ENCODE data around the gene SIGLECL1. TPM values are rescaled to one million over a fixed set of nuclear protein-coding genes. Genes with fewer than 3 reads are reported as not detected.

SIGLECL1 gene
- total RNA-seq, 1 experiment from 2014 or later, result not detected

DNA sequence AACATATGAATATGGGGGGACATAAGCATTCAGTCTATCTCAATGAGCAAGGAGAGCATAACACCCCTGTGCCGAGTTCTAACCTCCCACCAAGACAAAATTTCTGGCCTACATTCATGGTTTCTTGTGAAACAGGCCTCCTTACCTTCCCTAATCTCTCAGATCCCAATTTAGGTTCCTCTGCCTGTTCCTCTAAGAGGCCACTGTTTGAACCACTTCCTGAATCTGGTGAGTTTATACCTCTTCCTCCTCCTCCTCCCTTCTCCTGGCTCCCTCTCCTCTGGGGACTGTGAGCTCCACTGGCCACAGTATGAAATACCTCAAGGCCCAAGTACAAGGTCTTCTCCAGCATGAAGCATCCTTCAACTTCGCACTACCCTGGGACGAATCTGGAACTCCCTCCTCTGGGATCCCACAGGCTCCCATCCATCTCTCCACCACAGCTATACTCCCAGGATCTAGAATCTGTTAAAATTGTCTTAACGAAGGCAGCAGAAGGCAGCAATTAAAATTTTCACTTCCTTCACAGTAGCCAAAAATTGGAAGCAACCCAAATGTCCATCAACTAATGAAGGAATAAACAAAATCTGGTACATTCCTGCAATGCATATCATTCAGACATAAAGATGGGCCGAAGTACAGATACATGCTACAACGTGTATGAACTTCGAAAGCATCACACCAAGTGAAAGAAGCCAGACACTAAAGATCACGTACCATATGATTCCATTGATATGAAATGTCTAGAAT, 7.8 kb upstream of the SIGLECL1 start (continued):
- TF ChIP-seq ERG (CRISPR knock-in tag; IDR thresholded peaks at IDR 0.05) (no peak), GTF2I (CRISPR knock-in tag; conservative IDR thresholded peaks at IDR 0.05) (no peak), RELA (CRISPR knock-in tag; IDR thresholded peaks at IDR 0.05; ENCODE audit: borderline replicate concordance) (no peak), ZBTB43 (CRISPR knock-in tag; IDR thresholded peaks at IDR 0.05) (no peak), ZNF138 (CRISPR knock-in tag; conservative IDR thresholded peaks at IDR 0.05) (no peak), ZNF317 (CRISPR knock-in tag; IDR thresholded peaks at IDR 0.05; ENCODE audit: borderline replicate concordance, low read depth) (no peak), ZBTB21 (CRISPR knock-in tag; IDR thresholded peaks at IDR 0.05; ENCODE audit: borderline replicate concordance) (no peak), SMAD3 (CRISPR knock-in tag; IDR thresholded peaks at IDR 0.05; ENCODE audit: borderline replicate concordance) (no peak)
- TF ChIP-seq, protein P1, sequence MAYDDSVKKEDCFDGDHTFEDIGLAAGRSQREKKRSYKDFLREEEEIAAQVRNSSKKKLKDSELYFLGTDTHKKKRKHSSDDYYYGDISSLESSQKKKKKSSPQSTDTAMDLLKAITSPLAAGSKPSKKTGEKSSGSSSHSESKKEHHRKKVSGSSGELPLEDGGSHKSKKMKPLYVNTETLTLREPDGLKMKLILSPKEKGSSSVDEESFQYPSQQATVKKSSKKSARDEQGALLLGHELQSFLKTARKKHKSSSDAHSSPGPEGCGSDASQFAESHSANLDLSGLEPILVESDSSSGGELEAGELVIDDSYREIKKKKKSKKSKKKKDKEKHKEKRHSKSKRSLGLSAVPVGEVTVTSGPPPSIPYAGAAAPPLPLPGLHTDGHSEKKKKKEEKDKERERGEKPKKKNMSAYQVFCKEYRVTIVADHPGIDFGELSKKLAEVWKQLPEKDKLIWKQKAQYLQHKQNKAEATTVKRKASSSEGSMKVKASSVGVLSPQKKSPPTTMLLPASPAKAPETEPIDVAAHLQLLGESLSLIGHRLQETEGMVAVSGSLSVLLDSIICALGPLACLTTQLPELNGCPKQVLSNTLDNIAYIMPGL (CRISPR knock-in tag; IDR thresholded peaks at IDR 0.05), result no peak
- TF ChIP-seq, protein P2, sequence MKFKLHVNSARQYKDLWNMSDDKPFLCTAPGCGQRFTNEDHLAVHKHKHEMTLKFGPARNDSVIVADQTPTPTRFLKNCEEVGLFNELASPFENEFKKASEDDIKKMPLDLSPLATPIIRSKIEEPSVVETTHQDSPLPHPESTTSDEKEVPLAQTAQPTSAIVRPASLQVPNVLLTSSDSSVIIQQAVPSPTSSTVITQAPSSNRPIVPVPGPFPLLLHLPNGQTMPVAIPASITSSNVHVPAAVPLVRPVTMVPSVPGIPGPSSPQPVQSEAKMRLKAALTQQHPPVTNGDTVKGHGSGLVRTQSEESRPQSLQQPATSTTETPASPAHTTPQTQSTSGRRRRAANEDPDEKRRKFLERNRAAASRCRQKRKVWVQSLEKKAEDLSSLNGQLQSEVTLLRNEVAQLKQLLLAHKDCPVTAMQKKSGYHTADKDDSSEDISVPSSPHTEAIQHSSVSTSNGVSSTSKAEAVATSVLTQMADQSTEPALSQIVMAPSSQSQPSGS (CRISPR knock-in tag; IDR thresholded peaks at IDR 0.05; ENCODE audit: borderline replicate concordance, low read depth), result no peak
- TF ChIP-seq, protein P3, sequence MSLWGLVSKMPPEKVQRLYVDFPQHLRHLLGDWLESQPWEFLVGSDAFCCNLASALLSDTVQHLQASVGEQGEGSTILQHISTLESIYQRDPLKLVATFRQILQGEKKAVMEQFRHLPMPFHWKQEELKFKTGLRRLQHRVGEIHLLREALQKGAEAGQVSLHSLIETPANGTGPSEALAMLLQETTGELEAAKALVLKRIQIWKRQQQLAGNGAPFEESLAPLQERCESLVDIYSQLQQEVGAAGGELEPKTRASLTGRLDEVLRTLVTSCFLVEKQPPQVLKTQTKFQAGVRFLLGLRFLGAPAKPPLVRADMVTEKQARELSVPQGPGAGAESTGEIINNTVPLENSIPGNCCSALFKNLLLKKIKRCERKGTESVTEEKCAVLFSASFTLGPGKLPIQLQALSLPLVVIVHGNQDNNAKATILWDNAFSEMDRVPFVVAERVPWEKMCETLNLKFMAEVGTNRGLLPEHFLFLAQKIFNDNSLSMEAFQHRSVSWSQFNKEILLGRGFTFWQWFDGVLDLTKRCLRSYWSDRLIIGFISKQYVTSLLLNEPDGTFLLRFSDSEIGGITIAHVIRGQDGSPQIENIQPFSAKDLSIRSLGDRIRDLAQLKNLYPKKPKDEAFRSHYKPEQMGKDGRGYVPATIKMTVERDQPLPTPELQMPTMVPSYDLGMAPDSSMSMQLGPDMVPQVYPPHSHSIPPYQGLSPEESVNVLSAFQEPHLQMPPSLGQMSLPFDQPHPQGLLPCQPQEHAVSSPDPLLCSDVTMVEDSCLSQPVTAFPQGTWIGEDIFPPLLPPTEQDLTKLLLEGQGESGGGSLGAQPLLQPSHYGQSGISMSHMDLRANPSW (CRISPR knock-in tag; conservative IDR thresholded peaks at IDR 0.05; ENCODE audit: low read depth), result no peak

- ATAC-seq (no peak; the same call in 1 of the 2 replicates), DNase-seq (ENCODE audit: low spot score) (no peak)
- Mint-ChIP-seq H3K4me3 (no peak overlapping the region), H3K9me3 (peaks cover 19% of the 10 kb centered on the region), H3K36me3 (0 out of 2 replicates have a peak, but pooled peaks cover 3% of the 10 kb centered on the region), H3K27me3 (ENCODE audit: low read depth) (peaks cover 8% of the 10 kb centered on the region), H3K27ac (no peak overlapping the region), H3K4me1 (0 out of 2 replicates have a peak, but pooled peaks cover 3% of the 10 kb centered on the region)
- CTCF ChIA-PET, result interaction anchor here (1.0 to 4.6 kb wide), 3 partner anchors 13 to 88 kb away, joined by 3 to 13 read pairs (median 4); no protein-coding TSS in a partner anchor
- POLR2A ChIA-PET, result no interaction called here
- no peak for TF ChIP-seq FOXP1 (CRISPR knock-in tag; IDR thresholded peaks at IDR 0.05; ENCODE audit: borderline replicate concordance)
- TF ChIP-seq NR2C2 (CRISPR knock-in tag; IDR thresholded peaks at IDR 0.05), result no peak
- no peak for TF ChIP-seq GRHL2 (CRISPR knock-in tag; IDR thresholded peaks at IDR 0.05; ENCODE audit: insufficient replicate concordance, severe bottlenecking)
- TF ChIP-seq ZNF281 (CRISPR knock-in tag; IDR thresholded peaks at IDR 0.05), result no peak
- TF ChIP-seq ETV6 (CRISPR knock-in tag; IDR thresholded peaks at IDR 0.05), result no peak
- TF ChIP-seq CREM (CRISPR knock-in tag; IDR thresholded peaks at IDR 0.05), result no peak
- no peak for TF ChIP-seq E2F1 (CRISPR knock-in tag; IDR thresholded peaks at IDR 0.05)
- no peak for TF ChIP-seq ELF4 (CRISPR knock-in tag; IDR thresholded peaks at IDR 0.05; ENCODE audit: low read depth)
- TF ChIP-seq ESRRA (CRISPR knock-in tag; IDR thresholded peaks at IDR 0.05; ENCODE audit: borderline replicate concordance), result no peak
- no peak for TF ChIP-seq ZNF671 (CRISPR knock-in tag; IDR thresholded peaks at IDR 0.05)
- TF ChIP-seq ZBTB43 (CRISPR knock-in tag; IDR thresholded peaks at IDR 0.05), result no peak
These were observed 4.7 kb upstream of the SIGLECL1 start for GRCh38 chr19:51246164-51246552.

Data from WTC11 (cell line).